Measurements from ENCODE around the gene INF2. TPM values are rescaled to one million over a fixed set of nuclear protein-coding genes. Genes with fewer than 3 reads are reported as not detected.

INF2 gene
- total and polyA plus RNA-seq, 5 experiments from 2014 or later = 1.8 to 121 (median 7.6) TPM

GRCh38 chr14:104687601-104688504 is 1.6 kb upstream of the INF2 start:
- H3K36me3 Mint-ChIP-seq = no peaks in the 10 kb centered on the region
- DNase-seq = peak in 1 of 10 donors; percentile 10
- no peaks in the 10 kb centered on the region for H3K9me3 Mint-ChIP-seq
- peak overlapping the region; percentile 69 to 92 (median 80) for H3K27ac Mint-ChIP-seq
- peaks cover 19 to 57% (median 56%) of the 10 kb centered on the region in 4 donors for H3K4me1 Mint-ChIP-seq
- peak; percentile 2 to 3 for ATAC-seq
- no peaks in the 10 kb centered on the region for H3K27me3 Mint-ChIP-seq
- H3K4me3 Mint-ChIP-seq = peak overlapping the region; percentile 48 to 88 (median 70)
- POLR2A ChIA-PET = interaction anchor here (1.1 to 6.1 kb wide), 6 partner anchors 8 to 65 kb away, joined by 3 to 58 read pairs (median 4); no protein-coding TSS in a partner anchor

GRCh38 chr14:104688505-104689108 is 811 bp upstream of the INF2 start:
- Mint-ChIP-seq H3K27me3 (no peaks in the 10 kb centered on the region), H3K36me3 (no peaks in the 10 kb centered on the region), H3K27ac (peak overlapping the region in 9 of 10 donors; percentile 35 to 87 (median 68)), H3K4me1 (peaks cover 19 to 65% (median 59%) of the 10 kb centered on the region in 4 donors), H3K4me3 (peak overlapping the region; percentile 7 to 88 (median 68)), H3K9me3 (no peaks in the 10 kb centered on the region)
- peak; percentile 36 to 69 for ATAC-seq
- POLR2A ChIA-PET = interaction anchor here (1.1 to 6.1 kb wide), 4 partner anchors 9 to 64 kb away, joined by 3 to 58 read pairs (median 4); no protein-coding TSS in a partner anchor
- DNase-seq = peak in 7 of 10 donors; percentile 13 to 77 (median 35)

- no peaks in the 10 kb centered on the region for H3K36me3 Mint-ChIP-seq
- H3K4me3 Mint-ChIP-seq = peak overlapping the region; percentile 69 to 88 (median 79)
- H3K27ac Mint-ChIP-seq = peak overlapping the region in 9 of 10 donors; percentile 31 to 92 (median 76)
- no peaks in the 10 kb centered on the region for H3K9me3 Mint-ChIP-seq
- ATAC-seq (peak; percentile 10 to 39), DNase-seq (no peak)
- POLR2A ChIA-PET = interaction anchor here (0.5 to 6.1 kb wide), 11 partner anchors 11 to 1914 kb away, joined by 3 to 58 read pairs (median 3); partner anchors contain the start of gene SIVA1
- H3K4me1 Mint-ChIP-seq = peaks cover 20 to 75% (median 62%) of the 10 kb centered on the region in 4 donors
- H3K27me3 Mint-ChIP-seq = no peaks in the 10 kb centered on the region
These were observed 678 bp downstream of the INF2 start for GRCh38 chr14:104689881-104690711.

- no peak for DNase-seq
- no peak for ATAC-seq
These were observed 1.5 kb downstream of the INF2 start for GRCh38 chr14:104690861-104691455.

DNA sequence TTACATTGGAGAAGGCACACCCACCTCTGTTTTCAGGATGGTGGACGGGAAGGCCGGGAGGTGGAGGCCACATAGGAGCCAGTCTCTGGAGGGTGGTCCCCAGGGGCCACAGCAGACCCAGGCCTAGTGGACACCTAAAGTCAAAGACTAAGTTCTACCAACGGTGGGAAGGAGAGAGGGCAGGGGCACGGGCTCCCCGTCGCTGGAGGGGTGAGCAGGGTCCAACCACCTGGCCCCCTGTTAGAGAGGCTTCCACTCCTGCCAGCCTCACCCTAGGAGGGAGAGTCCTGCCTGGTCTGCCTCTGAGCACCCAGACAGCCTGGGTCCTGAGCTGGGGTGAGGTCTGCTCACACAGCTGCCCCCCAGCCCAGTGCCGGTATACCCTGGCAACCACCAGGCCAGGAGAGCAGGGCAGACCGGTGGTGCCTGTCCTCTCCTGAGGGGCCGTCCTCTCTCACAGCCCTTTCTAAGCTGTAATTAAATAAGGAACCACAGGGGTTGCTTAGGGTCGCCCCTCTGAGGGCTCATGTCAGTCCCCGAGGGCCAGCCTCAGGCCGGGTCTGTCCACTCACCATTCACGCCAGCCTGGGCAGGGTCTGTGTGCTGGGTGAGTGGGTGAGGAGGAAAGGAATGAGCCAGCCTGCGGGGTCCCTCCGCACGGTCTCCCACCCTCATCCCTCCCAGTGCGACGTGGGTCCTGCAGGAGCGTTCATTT is 2.3 kb downstream of the INF2 start:
- peaks cover 21 to 73% (median 66%) of the 10 kb centered on the region in 4 donors for H3K4me1 Mint-ChIP-seq
- POLR2A ChIA-PET = interaction anchor here (0.9 to 6.1 kb wide), 5 partner anchors 12 to 61 kb away, joined by 3 to 58 read pairs (median 4); partner anchors contain the start of gene SIVA1

More at GRCh38 chr14:104690861-104691455, 1.5 kb downstream of the INF2 start:
- peak overlapping the region; percentile 69 to 88 (median 79) for H3K4me3 Mint-ChIP-seq
- no peaks in the 10 kb centered on the region for H3K36me3 Mint-ChIP-seq
- POLR2A ChIA-PET = interaction anchor here (0.6 to 6.1 kb wide), 8 partner anchors 12 to 1915 kb away, joined by 3 to 58 read pairs (median 3); partner anchors contain the start of gene SIVA1
- H3K4me1 Mint-ChIP-seq = peaks cover 23 to 75% (median 67%) of the 10 kb centered on the region in 4 donors
- H3K27me3 Mint-ChIP-seq = no peaks in the 10 kb centered on the region
- peak overlapping the region; percentile 55 to 92 (median 80) for H3K27ac Mint-ChIP-seq
- H3K9me3 Mint-ChIP-seq = no peaks in the 10 kb centered on the region

GRCh38 chr14:104692261-104692938 is 3.0 kb downstream of the INF2 start:
- POLR2A ChIA-PET = interaction anchor here (0.5 to 6.1 kb wide), 2 partner anchors 13 to 23 kb away, joined by 3 to 58 read pairs; no protein-coding TSS in a partner anchor
- ATAC-seq (no peak), DNase-seq (no peak)
- Mint-ChIP-seq H3K9me3 (no peaks in the 10 kb centered on the region), H3K36me3 (no peaks in the 10 kb centered on the region), H3K27ac (peak overlapping the region in 5 of 10 donors; percentile 55 to 86 (median 82)), H3K4me3 (peak overlapping the region in 6 of 10 donors; percentile 15 to 81 (median 34)), H3K27me3 (no peaks in the 10 kb centered on the region), H3K4me1 (peaks cover 21 to 66% (median 59%) of the 10 kb centered on the region in 4 donors)

More for the DNA sequence above, 2.3 kb downstream of the INF2 start:
- H3K36me3 Mint-ChIP-seq = no peaks in the 10 kb centered on the region
- peak overlapping the region in 9 of 10 donors; percentile 69 to 88 (median 80) for H3K4me3 Mint-ChIP-seq
- DNase-seq (no peak), ATAC-seq (no peak)
- no peaks in the 10 kb centered on the region for H3K9me3 Mint-ChIP-seq
- H3K27ac Mint-ChIP-seq = peak overlapping the region in 9 of 10 donors; percentile 55 to 92 (median 72)
- H3K27me3 Mint-ChIP-seq = no peaks in the 10 kb centered on the region

DNA sequence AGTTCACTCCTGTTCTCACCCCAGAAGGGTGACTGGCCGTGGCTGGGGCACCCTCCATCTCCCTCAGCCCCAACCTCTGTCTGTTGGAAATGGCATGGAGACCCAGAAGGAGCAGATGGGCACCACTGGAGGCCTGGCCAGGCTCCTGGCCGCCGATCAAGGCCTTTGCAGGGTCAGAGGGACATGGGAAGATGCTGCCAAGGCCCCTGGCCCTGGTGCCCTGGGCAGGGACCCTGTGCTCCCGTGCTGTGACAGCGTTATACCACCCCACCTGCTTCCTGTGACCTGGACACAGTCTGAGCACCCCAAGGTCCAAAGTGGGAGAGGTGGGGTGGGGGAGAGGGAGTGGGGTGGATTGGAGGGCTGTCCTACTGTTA is 3.5 kb downstream of the INF2 start:
- DNase-seq (no peak), ATAC-seq (no peak)
- peak overlapping the region in 6 of 10 donors; percentile 7 to 81 (median 32) for H3K4me3 Mint-ChIP-seq
- POLR2A ChIA-PET = interaction anchor here (0.5 to 4.0 kb wide), 2 partner anchors 14 to 23 kb away, joined by 3 to 33 read pairs; no protein-coding TSS in a partner anchor
- no peaks in the 10 kb centered on the region for H3K27me3 Mint-ChIP-seq
- H3K4me1 Mint-ChIP-seq = peaks cover 18 to 61% (median 54%) of the 10 kb centered on the region in 4 donors
- H3K36me3 Mint-ChIP-seq = no peaks in the 10 kb centered on the region
- H3K27ac Mint-ChIP-seq = peak overlapping the region in 8 of 10 donors; percentile 55 to 88 (median 83)
- H3K9me3 Mint-ChIP-seq = no peaks in the 10 kb centered on the region

DNA sequence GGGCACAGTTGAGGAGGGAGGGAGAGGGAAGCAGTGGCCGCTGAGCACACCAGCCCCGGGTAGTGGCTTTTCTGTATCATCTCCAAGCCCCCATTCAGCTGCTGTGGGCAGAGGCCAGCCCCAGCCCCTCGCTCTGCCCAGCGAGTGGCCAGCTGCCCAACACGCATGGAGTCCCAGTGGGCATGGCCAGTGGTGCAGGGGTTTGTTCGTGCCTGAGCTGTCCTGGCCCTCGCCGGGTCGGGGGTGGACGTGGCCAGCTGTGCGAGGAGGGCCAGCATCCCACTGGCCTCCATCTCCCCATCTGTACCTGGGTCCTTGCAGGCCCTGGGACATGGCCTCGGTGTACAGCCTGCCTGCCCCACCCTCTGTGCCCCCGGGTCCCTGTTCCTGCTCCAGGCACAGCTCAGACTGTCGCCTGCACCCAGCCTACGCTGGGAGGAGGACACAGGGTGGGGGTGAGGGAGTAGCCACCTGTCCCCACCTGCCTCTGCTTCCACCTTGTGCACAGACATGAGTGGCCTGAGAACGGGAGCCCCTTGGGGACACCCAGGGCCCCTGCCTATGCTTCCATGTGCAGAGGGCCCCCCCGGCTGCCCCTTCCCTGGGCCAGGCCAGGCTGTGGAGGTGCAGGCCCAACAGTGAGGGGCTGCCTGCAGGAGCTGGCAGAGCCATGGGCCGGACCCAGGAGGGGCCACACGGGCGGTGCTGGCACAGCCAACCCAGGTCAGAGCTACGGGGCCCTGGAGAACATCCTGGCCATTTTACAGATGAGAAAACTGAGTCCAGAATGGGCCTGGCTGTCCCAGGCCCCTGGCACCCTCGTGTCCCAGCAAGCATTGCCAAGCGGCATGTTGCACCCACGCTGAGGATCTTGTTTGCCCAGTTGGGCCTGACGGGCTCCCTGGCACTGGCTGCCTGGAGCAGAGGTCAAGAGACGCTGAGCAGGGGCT is 4.3 kb downstream of the INF2 start:
- Mint-ChIP-seq H3K27ac (peak overlapping the region; percentile 87 to 98 (median 95)), H3K4me3 (peak overlapping the region; percentile 26 to 85 (median 51)), H3K36me3 (no peaks in the 10 kb centered on the region), H3K27me3 (no peaks in the 10 kb centered on the region), H3K9me3 (no peaks in the 10 kb centered on the region), H3K4me1 (peaks cover 19 to 53% (median 51%) of the 10 kb centered on the region in 4 donors)
- DNase-seq (no peak), ATAC-seq (no peak)
- POLR2A ChIA-PET = interaction anchor here (1.2 to 4.0 kb wide), 5 partner anchors 9 to 59 kb away, joined by 3 to 33 read pairs (median 8); partner anchors contain the start of genes ADSS1 and SIVA1

GRCh38 chr14:104694475-104694950 is 5.1 kb downstream of the INF2 start:
- peaks cover 19 to 50% (median 49%) of the 10 kb centered on the region in 4 donors for H3K4me1 Mint-ChIP-seq
- H3K27me3 Mint-ChIP-seq = no peaks in the 10 kb centered on the region
- H3K4me3 Mint-ChIP-seq = peak overlapping the region; percentile 24 to 85 (median 64)
- no peaks in the 10 kb centered on the region for H3K36me3 Mint-ChIP-seq
- DNase-seq (no peak), ATAC-seq (no peak)
- POLR2A ChIA-PET = interaction anchor here (0.6 to 4.0 kb wide), 8 partner anchors 10 to 106 kb away, joined by 3 to 33 read pairs (median 9); partner anchors contain the start of genes ADSS1, SIVA1 and ZBTB42
- peak overlapping the region; percentile 82 to 98 (median 95) for H3K27ac Mint-ChIP-seq
- no peaks in the 10 kb centered on the region for H3K9me3 Mint-ChIP-seq
